Fibroblast of peridontal ligament (primary cell): ENCODE measurements around the gene BIN1.

Experiments
- DNase-seq: peaks from one replicate; pipeline ENCODE4 v3.0.0-alpha.2; 2010; ENCODE audit errors: extremely low read depth

The BIN1 gene, protein sequence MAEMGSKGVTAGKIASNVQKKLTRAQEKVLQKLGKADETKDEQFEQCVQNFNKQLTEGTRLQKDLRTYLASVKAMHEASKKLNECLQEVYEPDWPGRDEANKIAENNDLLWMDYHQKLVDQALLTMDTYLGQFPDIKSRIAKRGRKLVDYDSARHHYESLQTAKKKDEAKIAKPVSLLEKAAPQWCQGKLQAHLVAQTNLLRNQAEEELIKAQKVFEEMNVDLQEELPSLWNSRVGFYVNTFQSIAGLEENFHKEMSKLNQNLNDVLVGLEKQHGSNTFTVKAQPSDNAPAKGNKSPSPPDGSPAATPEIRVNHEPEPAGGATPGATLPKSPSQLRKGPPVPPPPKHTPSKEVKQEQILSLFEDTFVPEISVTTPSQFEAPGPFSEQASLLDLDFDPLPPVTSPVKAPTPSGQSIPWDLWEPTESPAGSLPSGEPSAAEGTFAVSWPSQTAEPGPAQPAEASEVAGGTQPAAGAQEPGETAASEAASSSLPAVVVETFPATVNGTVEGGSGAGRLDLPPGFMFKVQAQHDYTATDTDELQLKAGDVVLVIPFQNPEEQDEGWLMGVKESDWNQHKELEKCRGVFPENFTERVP

DNA sequence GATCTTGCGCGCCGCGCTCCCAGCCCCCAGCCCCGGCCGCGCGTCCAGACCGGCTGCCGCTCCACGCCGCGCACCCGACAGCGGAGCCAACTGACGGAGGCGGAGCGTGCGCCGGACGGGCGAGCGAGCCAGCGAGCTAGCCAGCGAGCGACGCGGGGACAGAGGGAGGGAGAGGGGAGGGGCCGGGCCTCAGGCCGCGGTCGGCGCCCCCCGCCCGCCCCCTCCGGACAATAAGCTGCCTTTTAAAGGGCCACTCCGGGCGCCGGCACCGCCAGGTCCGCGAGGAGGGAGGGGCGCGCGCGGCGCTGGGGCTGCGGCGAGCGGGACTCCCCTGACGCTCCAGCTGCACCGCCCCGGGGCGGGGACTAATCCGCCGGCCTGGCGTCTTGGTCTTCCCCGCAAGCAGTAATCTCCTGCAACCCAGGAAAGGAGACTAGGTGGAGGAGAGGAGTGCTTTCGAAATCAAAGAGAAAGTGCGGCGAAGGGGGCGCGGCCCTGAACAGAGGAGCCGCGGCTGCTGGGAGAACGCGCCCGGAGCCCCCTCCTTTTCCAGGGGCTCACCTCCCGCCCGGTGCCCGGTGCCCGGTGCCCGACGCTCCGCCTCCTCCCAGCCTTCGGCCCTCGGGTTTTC lies at the start of gene BIN1:
Gene BIN1, minus strand, starts transcription at position 164 of the 631 bp plus-strand sequence. CDS start 211 bp downstream, outside the sequence.
- peak; percentile 79 for DNase-seq

DNA sequence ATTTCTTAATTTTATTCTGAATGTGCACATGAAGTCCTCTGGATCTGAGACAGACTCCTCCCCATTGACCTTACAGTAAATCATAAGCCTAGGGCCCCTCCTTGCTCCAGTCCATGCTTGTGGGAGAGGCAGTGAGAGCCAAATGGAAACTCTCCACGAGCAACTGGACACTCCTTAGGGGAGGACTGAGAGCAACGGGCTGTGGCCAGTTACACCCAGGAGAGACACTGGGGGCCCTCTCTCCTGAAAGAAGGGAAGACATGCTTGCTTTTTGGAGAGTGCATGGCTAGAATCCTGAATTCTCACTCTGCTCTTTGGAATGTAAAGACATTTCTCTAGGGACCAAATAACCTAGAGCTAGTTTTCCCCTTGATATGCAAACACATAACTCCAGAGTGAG lies 49.0 kb upstream of the BIN1 start:
- DNase-seq: peak; percentile 80

- DNase-seq: peak; percentile 81
Observed at GRCh38 chr2:127155028-127155581, 48.2 kb upstream of the BIN1 start.

DNA sequence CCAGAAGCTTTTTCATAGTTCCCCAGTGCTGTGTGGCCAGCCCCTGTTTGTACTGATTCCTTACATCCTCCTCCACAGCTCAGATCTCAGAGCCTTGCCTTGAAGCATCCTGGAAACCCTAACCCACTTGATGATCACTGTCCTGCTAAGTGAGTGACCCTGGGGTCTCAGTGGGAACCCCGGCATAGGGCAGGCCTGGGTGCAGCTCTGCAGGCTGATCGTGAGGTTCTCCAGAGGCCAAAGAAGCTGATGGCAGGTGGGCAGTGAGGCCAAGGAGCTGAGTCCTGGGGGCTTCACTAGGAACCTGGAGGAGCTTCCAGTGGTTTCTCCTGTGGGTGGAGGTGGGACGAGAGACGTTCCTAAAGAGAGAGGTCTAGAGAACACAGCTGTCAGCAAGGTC lies 47.4 kb upstream of the BIN1 start:
- DNase-seq: no peak

- DNase-seq: peak; percentile 88
Observed at GRCh38 chr2:127153691-127154158, 46.8 kb upstream of the BIN1 start.

DNA sequence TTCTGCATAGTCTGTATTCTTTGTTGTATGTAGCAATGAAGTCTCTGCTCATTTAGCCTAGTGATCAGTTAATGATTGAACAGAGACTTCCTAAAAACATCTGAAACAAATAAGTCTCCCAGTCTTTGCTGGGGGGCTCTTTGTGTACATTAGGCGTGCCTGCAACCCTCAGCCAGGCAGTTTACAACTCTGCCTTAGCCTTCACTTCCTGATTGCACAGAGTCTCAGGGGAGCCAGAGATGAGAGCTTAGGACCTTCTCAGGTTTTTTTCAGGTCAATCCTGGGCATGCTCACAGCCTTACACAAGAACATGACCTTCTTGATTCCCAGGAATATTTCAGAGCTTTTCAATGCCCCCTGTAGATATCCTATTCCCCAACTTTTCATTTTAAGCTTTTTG lies 44.0 kb upstream of the BIN1 start:
- DNase-seq: no peak

DNA sequence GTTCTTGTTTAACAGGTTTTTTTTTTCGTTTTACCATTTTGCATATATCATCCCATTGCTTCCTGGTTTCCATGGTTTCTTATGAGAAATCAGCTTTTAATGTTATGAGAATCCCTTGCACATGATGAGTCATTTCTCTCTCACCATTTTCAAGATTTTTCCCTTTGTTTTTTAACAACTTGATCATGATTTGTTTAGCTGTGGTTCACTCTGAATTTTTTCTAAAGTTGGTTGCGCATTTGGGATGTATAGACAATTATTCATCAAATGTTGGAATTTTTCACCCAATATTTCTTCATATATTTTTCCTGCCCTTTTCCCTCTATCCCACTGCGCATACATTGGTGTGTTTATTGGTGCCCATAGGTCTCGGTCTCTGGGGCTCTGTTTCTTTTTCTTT lies 42.4 kb upstream of the BIN1 start:
- peak; percentile 97 for DNase-seq

- no peak for DNase-seq
Observed at GRCh38 chr2:127146820-127147502, 40.0 kb upstream of the BIN1 start.

DNA sequence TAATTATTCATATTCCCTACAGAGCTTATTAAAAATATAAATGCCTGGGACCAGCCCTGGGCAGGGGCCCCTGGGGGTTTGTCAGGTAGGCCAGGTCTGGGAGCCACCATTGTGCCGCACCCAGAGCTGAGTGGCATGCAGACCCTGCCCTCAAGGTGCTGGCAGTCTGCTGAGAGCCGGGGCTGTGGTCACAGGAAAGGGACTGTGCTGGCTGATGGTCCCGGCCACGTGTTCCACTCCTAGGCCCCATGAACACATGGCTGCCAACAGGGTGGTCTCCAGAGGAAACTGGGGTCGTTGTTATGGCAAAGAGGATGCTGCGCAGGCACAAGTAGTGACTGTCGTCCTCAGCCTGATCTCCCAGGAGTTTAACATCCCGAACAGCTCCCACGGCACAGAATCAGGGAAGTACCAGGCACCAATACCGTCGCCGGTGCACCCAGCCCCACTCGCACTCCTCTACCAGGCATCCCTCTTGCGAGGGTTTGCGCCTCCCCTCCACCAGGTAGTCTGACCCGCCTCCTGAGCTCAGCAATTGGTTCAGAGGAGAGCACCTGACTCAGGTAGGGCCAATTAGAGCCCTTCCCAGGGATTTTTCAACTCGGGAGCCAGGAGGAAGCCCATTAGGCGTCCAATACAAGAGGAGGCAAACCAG lies 39.2 kb upstream of the BIN1 start:
- DNase-seq: no peak

GRCh38 chr2:127145280-127145895 lies 38.4 kb upstream of the BIN1 start:
- DNase-seq: peak; percentile 44

DNA sequence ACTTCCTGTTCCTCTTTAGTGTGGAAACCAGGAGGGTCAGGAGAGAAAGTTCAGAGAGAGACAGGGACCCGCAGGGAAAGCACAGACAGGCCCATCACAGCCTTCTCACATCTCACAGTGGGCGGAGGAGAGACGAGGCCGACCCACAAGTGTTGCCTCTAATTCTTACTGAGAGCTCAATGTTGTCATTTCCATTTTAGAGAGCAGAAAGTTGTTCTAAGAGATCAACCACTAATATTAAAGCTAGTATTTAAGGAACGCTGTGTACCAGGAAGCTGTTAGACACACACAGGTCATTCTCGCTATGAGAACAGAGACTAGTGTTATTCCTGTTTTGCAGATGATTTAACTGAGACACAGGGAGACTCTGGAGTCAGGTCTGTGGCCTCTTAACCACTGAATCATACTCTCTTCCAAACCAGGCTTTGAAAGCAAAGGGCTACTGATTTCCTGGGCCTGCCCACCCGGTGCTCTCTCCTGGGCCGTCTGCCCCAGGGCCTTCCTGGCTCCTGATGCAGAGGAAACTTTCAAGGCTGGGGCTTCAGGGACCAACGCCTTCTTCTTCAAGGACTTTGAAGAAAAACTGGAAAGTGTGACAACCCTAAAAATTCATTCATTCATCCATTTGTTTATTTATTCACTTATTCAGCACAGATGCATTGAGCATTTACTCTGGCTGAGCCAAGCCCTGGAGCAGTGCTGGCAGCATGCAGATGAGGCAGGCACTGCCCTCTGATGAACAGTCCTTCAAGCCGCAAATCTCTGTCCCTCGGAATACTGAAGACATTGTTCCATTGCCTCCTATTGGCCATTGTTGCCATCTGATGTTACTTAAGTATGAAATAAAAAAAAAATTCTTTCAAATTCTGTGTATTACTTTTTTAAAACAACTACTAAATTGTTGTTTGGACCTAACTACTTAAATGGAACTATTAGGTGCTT lies 37.2 kb upstream of the BIN1 start:
- DNase-seq: peak; percentile 48

DNA sequence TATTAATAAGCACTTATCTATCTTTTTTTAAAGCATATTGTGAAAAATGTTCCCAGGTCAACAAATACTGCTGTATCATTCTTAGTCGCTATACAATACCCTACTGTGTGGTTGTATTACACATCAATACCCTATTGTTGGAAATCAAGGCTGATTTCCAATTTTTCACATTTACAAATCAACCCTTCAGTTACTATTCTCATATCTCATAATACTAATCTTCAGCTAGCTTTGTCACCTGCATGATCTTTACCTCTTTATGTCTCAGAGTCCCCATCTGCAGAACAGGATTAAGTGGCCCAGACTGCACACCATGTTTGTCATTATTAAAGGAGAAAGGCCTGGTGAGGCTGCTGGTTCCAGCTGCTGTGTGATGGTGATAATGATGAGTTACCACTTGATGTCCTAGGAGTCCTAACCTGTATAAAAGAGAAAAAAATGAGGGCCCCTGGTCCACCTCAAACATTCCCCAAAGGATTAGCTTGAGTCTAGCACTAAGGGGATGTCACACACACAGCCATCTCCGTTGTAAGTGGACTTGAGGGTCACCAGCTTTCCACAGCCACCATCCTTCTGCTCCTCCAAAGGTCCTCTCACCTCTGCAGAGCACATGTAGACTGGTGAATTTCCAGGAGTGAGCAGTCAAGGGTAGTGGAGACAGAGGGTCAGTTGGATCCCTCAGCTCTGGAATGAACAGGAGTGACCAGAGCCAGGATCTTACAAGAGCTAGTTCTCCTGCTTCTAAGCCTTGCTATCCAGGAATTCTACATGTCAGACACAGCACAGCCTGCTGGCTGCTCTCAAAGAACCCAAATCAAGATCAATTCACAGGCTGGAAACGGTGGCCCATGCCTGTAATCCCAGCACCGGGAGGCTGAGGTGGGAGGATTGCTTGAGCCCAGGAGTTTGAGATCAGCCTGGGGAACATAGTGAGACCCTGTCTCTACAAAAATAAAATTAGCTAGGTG lies 36.0 kb upstream of the BIN1 start:
- DNase-seq: no peak

DNA sequence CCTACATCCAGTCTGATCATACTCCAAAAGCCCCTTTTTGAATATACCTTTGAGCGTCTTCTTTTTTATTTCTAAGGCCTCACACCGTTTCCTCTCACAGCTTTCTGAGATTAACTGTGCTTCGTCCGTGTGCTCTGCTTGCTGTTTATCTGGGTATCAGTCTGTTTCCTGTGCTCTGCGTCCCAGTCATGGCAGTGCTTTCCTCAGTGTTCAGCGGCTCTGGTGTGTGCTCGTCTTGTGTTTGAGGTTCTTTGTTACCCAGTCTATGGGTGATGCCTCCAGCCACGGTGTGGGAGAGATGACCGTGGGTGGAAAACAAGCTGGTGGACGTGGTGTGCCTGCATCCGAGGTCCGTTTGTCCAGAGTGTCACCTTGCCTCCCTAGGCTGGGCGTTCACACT lies 33.6 kb upstream of the BIN1 start:
- DNase-seq: no peak

GRCh38 chr2:127139766-127140165 lies 32.8 kb upstream of the BIN1 start:
- no peak for DNase-seq

GRCh38 chr2:127138281-127138680 lies 31.3 kb upstream of the BIN1 start:
- no peak for DNase-seq

- DNase-seq: no peak
Observed at GRCh38 chr2:127137741-127138140, 30.8 kb upstream of the BIN1 start.

GRCh38 chr2:127137225-127137624 lies 30.3 kb upstream of the BIN1 start:
- DNase-seq: no peak
